ENCODE measurements around the gene SENP8.

Gene SENP8

DNA sequence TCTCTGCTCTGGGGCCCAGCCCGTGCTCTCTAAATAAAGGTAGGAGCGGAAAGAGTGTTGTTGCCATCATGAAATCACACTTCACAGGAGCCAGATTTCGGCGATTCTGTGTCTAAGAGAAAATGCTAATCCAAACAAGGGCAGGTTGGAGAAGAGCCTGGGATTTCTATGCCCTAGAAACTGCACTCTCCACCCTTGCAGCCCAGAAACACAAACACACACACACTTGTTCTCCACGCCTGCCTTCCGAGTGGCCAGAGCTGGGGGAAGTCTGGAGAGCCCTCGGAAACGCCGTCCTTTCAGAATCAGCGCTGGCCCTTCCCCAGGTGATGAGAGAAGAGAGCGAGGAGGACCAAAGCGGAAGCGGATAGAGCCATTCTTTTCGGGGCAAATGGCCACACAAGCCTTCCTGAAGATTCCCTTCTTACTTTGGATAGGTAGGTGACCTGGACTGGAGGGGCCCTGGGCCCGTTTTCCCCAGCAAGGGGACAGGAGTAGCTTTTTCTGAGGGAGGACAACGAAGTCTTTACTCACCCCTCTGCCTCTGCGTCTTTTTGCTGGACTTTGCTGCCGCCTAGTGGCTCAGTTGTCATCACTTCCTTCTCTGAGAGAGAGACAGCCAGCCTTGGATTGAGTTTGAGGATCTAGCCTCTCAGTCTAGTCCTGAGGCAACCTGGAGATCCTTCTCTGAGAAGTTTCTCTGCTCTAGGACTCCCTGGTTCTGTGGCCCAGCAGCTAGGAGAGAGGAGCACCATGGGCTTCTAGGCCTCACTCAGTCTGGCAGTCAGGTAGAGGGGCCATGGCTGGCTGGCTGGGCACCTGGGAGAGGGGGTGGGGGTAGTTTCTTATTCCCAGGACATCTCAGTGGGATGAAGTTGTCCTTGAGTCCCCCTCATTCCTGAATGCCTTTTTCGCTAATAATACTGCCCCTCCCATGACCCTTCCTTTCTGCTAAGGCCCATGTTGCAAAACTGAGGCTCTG lies 37.7 kb downstream of the SENP8 start:
- H3K4me1 ChIP-seq (ENCODE audit: control insufficient read depth, insufficient read depth, low read length, poor library complexity, severe bottlenecking) = peaks cover 6% of the 10 kb centered on the region
- no peaks in the 10 kb centered on the region for H3K9me3 ChIP-seq (ENCODE audit: control insufficient read depth, low read length)
- WGBS, 2 experiments (ENCODE audit: insufficient coverage in 2 of 2) = 51 to 79% methylated on average over 8 to 12 of the region's 19 CpGs
- H3K27ac ChIP-seq (ENCODE audit: low read depth, low read length, severe bottlenecking) = no peak overlapping the region
- no peaks in the 10 kb centered on the region for H3K36me3 ChIP-seq (ENCODE audit: control insufficient read depth, insufficient read depth, low read length)
- no peak overlapping the region for H3K4me3 ChIP-seq (ENCODE audit: extremely low read depth, insufficient read depth, low read length, poor library complexity, severe bottlenecking)

- no peaks in the 10 kb centered on the region for H3K36me3 ChIP-seq (ENCODE audit: control insufficient read depth, insufficient read depth, low read length)
- no peak overlapping the region for H3K4me3 ChIP-seq (ENCODE audit: extremely low read depth, insufficient read depth, low read length, poor library complexity, severe bottlenecking)
- H3K27ac ChIP-seq (ENCODE audit: low read depth, low read length, severe bottlenecking) = no peak overlapping the region
- H3K9me3 ChIP-seq (ENCODE audit: control insufficient read depth, low read length) = no peaks in the 10 kb centered on the region
- WGBS, 2 experiments (ENCODE audit: insufficient coverage in 2 of 2) = 80% methylated on average over 1 of the region's 2 CpGs; no CpG with 5 or more reads in 1 of the 2 experiments
- peaks cover 6% of the 10 kb centered on the region for H3K4me1 ChIP-seq (ENCODE audit: control insufficient read depth, insufficient read depth, low read length, poor library complexity, severe bottlenecking)
Measured at GRCh38 chr15:72156928-72157327, 38.7 kb downstream of the SENP8 start.

GRCh38 chr15:72160696-72161245 lies 42.6 kb downstream of the SENP8 start:
- no peaks in the 10 kb centered on the region for H3K9me3 ChIP-seq (ENCODE audit: control insufficient read depth, low read length)
- 84 to 100% methylated on average over 3 of the region's 5 CpGs for WGBS, 2 experiments (ENCODE audit: insufficient coverage in 2 of 2)
- H3K4me3 ChIP-seq (ENCODE audit: extremely low read depth, insufficient read depth, low read length, poor library complexity, severe bottlenecking) = no peak overlapping the region
- H3K27ac ChIP-seq (ENCODE audit: low read depth, low read length, severe bottlenecking) = no peak overlapping the region
- no peaks in the 10 kb centered on the region for H3K36me3 ChIP-seq (ENCODE audit: control insufficient read depth, insufficient read depth, low read length)
- peaks cover under 1% of the 10 kb centered on the region for H3K4me1 ChIP-seq (ENCODE audit: control insufficient read depth, insufficient read depth, low read length, poor library complexity, severe bottlenecking)

DNA sequence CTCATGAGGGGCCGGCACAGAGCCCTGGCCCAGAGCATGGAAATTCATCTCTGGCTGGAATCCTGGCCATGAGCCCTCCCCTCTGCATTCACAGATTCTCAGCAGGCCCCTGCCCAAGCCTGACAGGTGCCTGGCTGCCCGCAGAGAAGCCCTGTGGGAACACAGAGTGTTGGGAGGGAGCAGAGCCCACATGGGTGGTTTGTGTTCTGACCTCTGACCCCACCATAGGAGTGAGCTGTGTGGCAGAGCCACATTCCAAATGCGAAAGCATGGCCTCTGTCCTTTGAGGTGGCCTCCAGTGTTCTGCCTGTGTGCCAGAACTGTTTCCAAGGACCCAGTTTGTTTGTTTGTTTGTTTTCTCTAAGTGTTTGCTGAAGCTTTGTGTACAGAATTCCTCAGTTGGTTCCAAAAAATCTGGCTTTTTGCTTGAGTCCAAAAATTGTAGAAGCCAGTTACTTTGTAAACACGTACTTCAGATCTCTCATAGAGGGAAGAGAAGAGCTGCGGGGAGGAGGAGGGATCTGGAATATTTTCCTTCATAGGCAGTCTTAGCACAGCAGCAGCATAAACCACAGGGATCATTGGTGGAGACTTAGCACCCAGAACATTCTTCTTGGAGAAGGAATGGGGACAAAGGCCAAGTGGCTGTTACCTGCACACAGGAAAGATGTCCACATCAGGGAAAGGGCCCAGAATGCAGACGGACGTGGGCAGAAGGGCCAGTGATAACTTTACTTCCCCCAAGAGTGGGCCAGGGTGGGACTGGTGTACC lies 43.3 kb downstream of the SENP8 start:
- no peak overlapping the region for H3K27ac ChIP-seq (ENCODE audit: low read depth, low read length, severe bottlenecking)
- H3K36me3 ChIP-seq (ENCODE audit: control insufficient read depth, insufficient read depth, low read length) = no peaks in the 10 kb centered on the region
- no peaks in the 10 kb centered on the region for H3K9me3 ChIP-seq (ENCODE audit: control insufficient read depth, low read length)
- no peaks in the 10 kb centered on the region for H3K4me1 ChIP-seq (ENCODE audit: control insufficient read depth, insufficient read depth, low read length, poor library complexity, severe bottlenecking)
- WGBS, 2 experiments (ENCODE audit: insufficient coverage in 2 of 2) = 85 to 90% methylated on average over 4 to 6 of the region's 7 CpGs
- no peak overlapping the region for H3K4me3 ChIP-seq (ENCODE audit: extremely low read depth, insufficient read depth, low read length, poor library complexity, severe bottlenecking)

- no peaks in the 10 kb centered on the region for H3K4me1 ChIP-seq (ENCODE audit: control insufficient read depth, insufficient read depth, low read length, poor library complexity, severe bottlenecking)
- no peak overlapping the region for H3K4me3 ChIP-seq (ENCODE audit: extremely low read depth, insufficient read depth, low read length, poor library complexity, severe bottlenecking)
- no peaks in the 10 kb centered on the region for H3K9me3 ChIP-seq (ENCODE audit: control insufficient read depth, low read length)
- no peaks in the 10 kb centered on the region for H3K36me3 ChIP-seq (ENCODE audit: control insufficient read depth, insufficient read depth, low read length)
- no peak overlapping the region for H3K27ac ChIP-seq (ENCODE audit: low read depth, low read length, severe bottlenecking)
- 88 to 90% methylated on average over 3 to 5 of the region's 5 CpGs for WGBS, 2 experiments (ENCODE audit: insufficient coverage in 2 of 2)
Measured at GRCh38 chr15:72162569-72162968, 44.4 kb downstream of the SENP8 start.

GRCh38 chr15:72163719-72164118 lies 45.5 kb downstream of the SENP8 start:
- Histone ChIP-seq H3K4me3 (ENCODE audit: extremely low read depth, insufficient read depth, low read length, poor library complexity, severe bottlenecking) (no peak overlapping the region), H3K4me1 (ENCODE audit: control insufficient read depth, insufficient read depth, low read length, poor library complexity, severe bottlenecking) (peaks cover 4% of the 10 kb centered on the region), H3K27ac (ENCODE audit: low read depth, low read length, severe bottlenecking) (no peak overlapping the region), H3K36me3 (ENCODE audit: control insufficient read depth, insufficient read depth, low read length) (no peaks in the 10 kb centered on the region), H3K9me3 (ENCODE audit: control insufficient read depth, low read length) (no peaks in the 10 kb centered on the region)
- 69 to 89% methylated on average over 2 to 4 of the region's 4 CpGs for WGBS, 2 experiments (ENCODE audit: insufficient coverage in 2 of 2)

- peaks cover 4% of the 10 kb centered on the region for H3K4me1 ChIP-seq (ENCODE audit: control insufficient read depth, insufficient read depth, low read length, poor library complexity, severe bottlenecking)
- H3K4me3 ChIP-seq (ENCODE audit: extremely low read depth, insufficient read depth, low read length, poor library complexity, severe bottlenecking) = no peak overlapping the region
- WGBS, 2 experiments (ENCODE audit: insufficient coverage in 2 of 2) = 89 to 96% methylated on average over 4 of the region's 5 CpGs
- no peak overlapping the region for H3K27ac ChIP-seq (ENCODE audit: low read depth, low read length, severe bottlenecking)
- H3K36me3 ChIP-seq (ENCODE audit: control insufficient read depth, insufficient read depth, low read length) = no peaks in the 10 kb centered on the region
- H3K9me3 ChIP-seq (ENCODE audit: control insufficient read depth, low read length) = no peaks in the 10 kb centered on the region
Measured at GRCh38 chr15:72166716-72167417, 48.7 kb downstream of the SENP8 start.

DNA sequence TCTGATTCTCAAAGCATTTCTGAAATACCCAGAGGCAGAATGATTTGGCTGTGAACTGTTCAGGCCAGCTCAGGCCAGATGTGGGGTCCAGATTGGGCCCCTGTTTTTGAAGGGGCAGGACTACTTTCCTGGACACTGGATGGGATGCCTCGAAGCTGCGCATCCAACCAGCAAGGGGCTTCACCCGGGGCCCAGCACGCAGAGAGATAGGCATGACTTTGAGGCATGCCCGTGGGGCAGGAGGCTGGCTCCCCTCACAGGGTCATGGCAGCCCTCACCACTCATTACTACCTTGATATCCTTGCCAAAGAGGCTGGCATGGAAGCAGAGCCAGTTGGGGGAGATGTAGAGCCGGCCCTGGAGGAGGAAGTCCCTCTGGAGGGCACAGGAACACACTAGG lies 49.2 kb downstream of the SENP8 start:
- H3K4me3 ChIP-seq (ENCODE audit: extremely low read depth, insufficient read depth, low read length, poor library complexity, severe bottlenecking) = no peak overlapping the region
- H3K27ac ChIP-seq (ENCODE audit: low read depth, low read length, severe bottlenecking) = no peak overlapping the region
- H3K4me1 ChIP-seq (ENCODE audit: control insufficient read depth, insufficient read depth, low read length, poor library complexity, severe bottlenecking) = peaks cover 4% of the 10 kb centered on the region
- WGBS, 2 experiments (ENCODE audit: insufficient coverage in 2 of 2) = 88 to 100% methylated on average over 1 to 6 of the region's 6 CpGs
- no peaks in the 10 kb centered on the region for H3K36me3 ChIP-seq (ENCODE audit: control insufficient read depth, insufficient read depth, low read length)
- H3K9me3 ChIP-seq (ENCODE audit: control insufficient read depth, low read length) = no peaks in the 10 kb centered on the region

GRCh38 chr15:72168131-72168807 lies 50.1 kb downstream of the SENP8 start:
- 53 to 65% methylated on average over 5 to 6 of the region's 7 CpGs for WGBS, 2 experiments (ENCODE audit: insufficient coverage in 2 of 2)
- H3K27ac ChIP-seq (ENCODE audit: low read depth, low read length, severe bottlenecking) = no peak overlapping the region

DNA sequence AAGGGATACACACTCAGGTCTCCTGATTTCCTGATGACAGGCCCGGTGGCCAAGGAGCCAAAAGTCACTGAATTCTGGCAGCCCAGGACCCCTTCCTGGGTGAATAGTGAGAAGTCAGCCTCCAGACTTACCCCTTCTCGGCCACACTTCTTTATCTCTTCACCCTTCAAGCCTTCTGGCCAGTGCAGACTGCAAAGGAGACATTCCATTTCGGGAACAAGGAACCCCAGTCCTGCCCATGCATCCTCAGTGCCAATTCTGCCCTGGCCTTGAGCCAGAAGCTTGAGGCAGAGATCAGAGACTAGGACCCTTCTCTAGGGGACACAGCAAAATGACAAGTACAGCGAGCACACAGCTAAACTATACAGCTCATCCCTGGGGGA lies 50.6 kb downstream of the SENP8 start:
- Histone ChIP-seq H3K4me1 (ENCODE audit: control insufficient read depth, insufficient read depth, low read length, poor library complexity, severe bottlenecking) (peaks cover 4% of the 10 kb centered on the region), H3K36me3 (ENCODE audit: control insufficient read depth, insufficient read depth, low read length) (no peaks in the 10 kb centered on the region), H3K4me3 (ENCODE audit: extremely low read depth, insufficient read depth, low read length, poor library complexity, severe bottlenecking) (no peak overlapping the region), H3K27ac (ENCODE audit: low read depth, low read length, severe bottlenecking) (no peak overlapping the region), H3K9me3 (ENCODE audit: control insufficient read depth, low read length) (no peaks in the 10 kb centered on the region)
- 81 to 84% methylated on average over 3 to 4 of the region's 4 CpGs for WGBS, 2 experiments (ENCODE audit: insufficient coverage in 2 of 2)

More at GRCh38 chr15:72168131-72168807, 50.1 kb downstream of the SENP8 start:
- peaks cover 4% of the 10 kb centered on the region for H3K4me1 ChIP-seq (ENCODE audit: control insufficient read depth, insufficient read depth, low read length, poor library complexity, severe bottlenecking)
- H3K9me3 ChIP-seq (ENCODE audit: control insufficient read depth, low read length) = no peaks in the 10 kb centered on the region
- H3K36me3 ChIP-seq (ENCODE audit: control insufficient read depth, insufficient read depth, low read length) = no peaks in the 10 kb centered on the region
- H3K4me3 ChIP-seq (ENCODE audit: extremely low read depth, insufficient read depth, low read length, poor library complexity, severe bottlenecking) = no peak overlapping the region
